Measurements from ENCODE around the gene HSPB1. TPM values are rescaled to one million over a fixed set of nuclear protein-coding genes. Genes with fewer than 3 reads are reported as not detected.

The HSPB1 gene
- total RNA-seq, 2 experiments from 2014 or later = 204 to 349 TPM

GRCh38 chr7:76343931-76344321, 41.5 kb downstream of the HSPB1 start:
- no peak for DNase-seq (ENCODE audit: low spot score)
- H3K27ac ChIP-seq (ENCODE audit: low read depth, low read length, poor library complexity, severe bottlenecking) = no peak overlapping the region
- no TSS peak for BruUV-seq (replicated peaks)
- H3K4me3 ChIP-seq (ENCODE audit: low read depth, low read length, poor library complexity, severe bottlenecking) = no peak overlapping the region
- H3K9me3 ChIP-seq (ENCODE audit: low read length) = no peaks in the 10 kb centered on the region
- peaks cover 20% of the 10 kb centered on the region for H4K20me1 ChIP-seq (ENCODE audit: insufficient read depth, low read length)
- peaks cover 100% of the 10 kb centered on the region for H3K36me3 ChIP-seq (ENCODE audit: insufficient read depth, low read length)
- no peaks in the 10 kb centered on the region for H3K4me1 ChIP-seq (ENCODE audit: insufficient read depth, low read length, poor library complexity, severe bottlenecking)
- peaks cover 84% of the 10 kb centered on the region for H3K79me2 ChIP-seq (ENCODE audit: insufficient read depth, low read depth, low read length)
- TF ChIP-seq, protein P1, sequence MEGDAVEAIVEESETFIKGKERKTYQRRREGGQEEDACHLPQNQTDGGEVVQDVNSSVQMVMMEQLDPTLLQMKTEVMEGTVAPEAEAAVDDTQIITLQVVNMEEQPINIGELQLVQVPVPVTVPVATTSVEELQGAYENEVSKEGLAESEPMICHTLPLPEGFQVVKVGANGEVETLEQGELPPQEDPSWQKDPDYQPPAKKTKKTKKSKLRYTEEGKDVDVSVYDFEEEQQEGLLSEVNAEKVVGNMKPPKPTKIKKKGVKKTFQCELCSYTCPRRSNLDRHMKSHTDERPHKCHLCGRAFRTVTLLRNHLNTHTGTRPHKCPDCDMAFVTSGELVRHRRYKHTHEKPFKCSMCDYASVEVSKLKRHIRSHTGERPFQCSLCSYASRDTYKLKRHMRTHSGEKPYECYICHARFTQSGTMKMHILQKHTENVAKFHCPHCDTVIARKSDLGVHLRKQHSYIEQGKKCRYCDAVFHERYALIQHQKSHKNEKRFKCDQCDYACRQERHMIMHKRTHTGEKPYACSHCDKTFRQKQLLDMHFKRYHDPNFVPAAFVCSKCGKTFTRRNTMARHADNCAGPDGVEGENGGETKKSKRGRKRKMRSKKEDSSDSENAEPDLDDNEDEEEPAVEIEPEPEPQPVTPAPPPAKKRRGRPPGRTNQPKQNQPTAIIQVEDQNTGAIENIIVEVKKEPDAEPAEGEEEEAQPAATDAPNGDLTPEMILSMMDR (conservative IDR thresholded peaks at IDR 0.05; ENCODE audit: low read length) = no peak
- no peak for TF ChIP-seq EZH2phosphoT487 (IDR thresholded peaks at IDR 0.05; ENCODE audit: borderline replicate concordance, low read depth, low read length)
- ChIA-PET POLR2A (no interaction called here), CTCF (ENCODE audit: unreplicated experiment) (no interaction called here)
- no peak overlapping the region for H2AFZ ChIP-seq (ENCODE audit: low read length)
- intact Hi-C loops (cut with micrococcal nuclease; ENCODE audit: unreplicated experiment) = no loop called here
- H3K9me2 ChIP-seq (ENCODE audit: insufficient read depth, low read length) = no peaks in the 10 kb centered on the region
- no peak overlapping the region for H3K4me2 ChIP-seq (ENCODE audit: low read length)

GRCh38 chr7:76346097-76346496, 43.6 kb downstream of the HSPB1 start:
- ChIA-PET CTCF (ENCODE audit: unreplicated experiment) (no interaction called here), POLR2A (no interaction called here)
- H3K9me3 ChIP-seq (ENCODE audit: low read length) = no peaks in the 10 kb centered on the region
- no peak for DNase-seq (ENCODE audit: low spot score)
- intact Hi-C loops (cut with micrococcal nuclease; ENCODE audit: unreplicated experiment) = no loop called here
- peaks cover 100% of the 10 kb centered on the region for H3K36me3 ChIP-seq (ENCODE audit: insufficient read depth, low read length)
- H3K4me2 ChIP-seq (ENCODE audit: low read length) = no peak overlapping the region
- H3K9me2 ChIP-seq (ENCODE audit: insufficient read depth, low read length) = no peaks in the 10 kb centered on the region
- no TSS peak for BruUV-seq (replicated peaks)
- peaks cover 84% of the 10 kb centered on the region for H3K79me2 ChIP-seq (ENCODE audit: insufficient read depth, low read depth, low read length)
- no peaks in the 10 kb centered on the region for H3K4me1 ChIP-seq (ENCODE audit: insufficient read depth, low read length, poor library complexity, severe bottlenecking)
- H3K27ac ChIP-seq (ENCODE audit: low read depth, low read length, poor library complexity, severe bottlenecking) = no peak overlapping the region
- no peak overlapping the region for H3K4me3 ChIP-seq (ENCODE audit: low read depth, low read length, poor library complexity, severe bottlenecking)
- no peak for TF ChIP-seq EZH2phosphoT487 (IDR thresholded peaks at IDR 0.05; ENCODE audit: borderline replicate concordance, low read depth, low read length)
- TF ChIP-seq, protein P1 (conservative IDR thresholded peaks at IDR 0.05; ENCODE audit: low read length) = no peak
- H4K20me1 ChIP-seq (ENCODE audit: insufficient read depth, low read length) = peaks cover 25% of the 10 kb centered on the region
- no peak overlapping the region for H2AFZ ChIP-seq (ENCODE audit: low read length)

DNA sequence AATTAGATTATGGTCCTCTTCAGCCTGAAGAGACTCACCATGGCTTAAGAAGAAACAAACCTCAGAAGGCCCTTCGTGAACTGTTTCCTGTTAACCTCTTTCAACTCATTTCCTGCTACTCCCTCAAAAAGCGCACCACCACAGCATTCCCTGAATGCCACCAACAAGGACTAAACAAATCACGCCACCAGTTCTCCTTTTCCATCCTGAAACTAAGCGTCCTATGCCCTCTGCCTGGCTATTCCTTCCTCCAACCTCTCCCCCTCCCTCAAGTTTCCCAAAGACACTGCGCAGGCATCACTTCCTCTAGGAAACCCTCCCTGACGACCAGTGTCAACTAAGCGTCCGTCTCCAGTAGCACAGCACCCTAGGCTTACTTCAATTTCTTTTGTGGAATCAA, 44.3 kb downstream of the HSPB1 start:
- Histone ChIP-seq H3K36me3 (ENCODE audit: insufficient read depth, low read length) (peaks cover 100% of the 10 kb centered on the region), H3K9me2 (ENCODE audit: insufficient read depth, low read length) (no peaks in the 10 kb centered on the region), H3K4me1 (ENCODE audit: insufficient read depth, low read length, poor library complexity, severe bottlenecking) (no peaks in the 10 kb centered on the region), H4K20me1 (ENCODE audit: insufficient read depth, low read length) (peaks cover 31% of the 10 kb centered on the region), H3K9me3 (ENCODE audit: low read length) (no peaks in the 10 kb centered on the region), H2AFZ (ENCODE audit: low read length) (no peak overlapping the region), H3K79me2 (ENCODE audit: insufficient read depth, low read depth, low read length) (peaks cover 84% of the 10 kb centered on the region), H3K27ac (ENCODE audit: low read depth, low read length, poor library complexity, severe bottlenecking) (no peak overlapping the region), H3K4me2 (ENCODE audit: low read length) (no peak overlapping the region), H3K4me3 (ENCODE audit: low read depth, low read length, poor library complexity, severe bottlenecking) (no peak overlapping the region)
- TF ChIP-seq, protein P1 (conservative IDR thresholded peaks at IDR 0.05; ENCODE audit: low read length) = no peak
- TF ChIP-seq EZH2phosphoT487 (IDR thresholded peaks at IDR 0.05; ENCODE audit: borderline replicate concordance, low read depth, low read length) = no peak
- no peak for DNase-seq (ENCODE audit: low spot score)
- ChIA-PET CTCF (ENCODE audit: unreplicated experiment) (no interaction called here), POLR2A (no interaction called here)
- BruUV-seq (replicated peaks) = no TSS peak
- intact Hi-C loops (cut with micrococcal nuclease; ENCODE audit: unreplicated experiment) = no loop called here

Measured in OCI-LY7 (cell line).